Measurements from ENCODE around the gene PDXK. TPM values are rescaled to one million over a fixed set of nuclear protein-coding genes. Genes with fewer than 3 reads are reported as not detected.

The PDXK gene
- total and polyA plus RNA-seq, 9 of the 15 experiments (the other 6 are each of a cell fraction or from before 2014, with no cell fraction given), result 5.6 to 162 (median 76.5) TPM

DNA sequence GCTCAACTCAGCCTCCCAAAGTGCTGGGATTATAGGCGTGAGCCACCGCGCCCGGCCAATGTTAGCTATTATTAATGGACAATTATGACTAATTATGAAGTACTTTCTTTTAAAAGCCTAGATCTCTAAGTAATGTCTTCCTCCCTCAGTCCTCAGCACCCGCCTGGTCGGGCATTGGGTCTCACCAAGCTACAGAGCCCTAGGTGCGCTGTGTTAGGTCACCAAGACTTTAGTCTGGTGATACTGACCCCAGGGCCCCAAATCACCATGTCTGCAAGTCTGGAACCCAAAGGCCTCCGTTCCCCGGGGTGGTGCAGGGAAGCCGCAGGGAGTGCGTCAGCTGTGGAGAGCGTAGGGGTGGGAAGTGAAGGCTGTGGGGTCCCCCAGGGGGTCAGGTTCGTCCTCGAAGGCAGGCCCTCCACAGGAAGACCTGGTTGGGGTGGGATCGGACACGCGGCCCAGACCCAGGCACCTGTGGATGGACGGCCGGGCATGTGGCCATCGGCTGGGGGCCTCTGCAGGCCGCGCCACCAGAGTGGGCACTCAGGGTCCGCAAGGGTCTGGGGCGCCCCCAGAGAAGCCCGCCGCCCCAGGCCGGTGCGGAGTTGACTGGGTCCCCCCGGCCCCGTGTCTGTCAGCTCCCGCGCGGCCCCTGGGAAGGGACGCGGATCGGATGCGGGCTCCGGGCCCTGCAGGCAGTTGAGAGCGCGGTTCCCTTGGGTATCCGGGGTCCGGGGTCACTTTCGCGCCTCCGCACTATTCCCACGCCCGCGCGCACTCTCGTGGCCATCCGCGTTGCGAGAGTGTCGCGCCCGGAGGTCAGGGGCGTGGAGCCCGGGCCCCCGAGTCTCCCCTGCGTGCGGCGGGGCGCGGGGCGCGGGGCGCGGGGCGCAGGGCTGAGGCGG, 710 bp upstream of the PDXK start (continued):
- TF ChIP-seq, protein P1, sequence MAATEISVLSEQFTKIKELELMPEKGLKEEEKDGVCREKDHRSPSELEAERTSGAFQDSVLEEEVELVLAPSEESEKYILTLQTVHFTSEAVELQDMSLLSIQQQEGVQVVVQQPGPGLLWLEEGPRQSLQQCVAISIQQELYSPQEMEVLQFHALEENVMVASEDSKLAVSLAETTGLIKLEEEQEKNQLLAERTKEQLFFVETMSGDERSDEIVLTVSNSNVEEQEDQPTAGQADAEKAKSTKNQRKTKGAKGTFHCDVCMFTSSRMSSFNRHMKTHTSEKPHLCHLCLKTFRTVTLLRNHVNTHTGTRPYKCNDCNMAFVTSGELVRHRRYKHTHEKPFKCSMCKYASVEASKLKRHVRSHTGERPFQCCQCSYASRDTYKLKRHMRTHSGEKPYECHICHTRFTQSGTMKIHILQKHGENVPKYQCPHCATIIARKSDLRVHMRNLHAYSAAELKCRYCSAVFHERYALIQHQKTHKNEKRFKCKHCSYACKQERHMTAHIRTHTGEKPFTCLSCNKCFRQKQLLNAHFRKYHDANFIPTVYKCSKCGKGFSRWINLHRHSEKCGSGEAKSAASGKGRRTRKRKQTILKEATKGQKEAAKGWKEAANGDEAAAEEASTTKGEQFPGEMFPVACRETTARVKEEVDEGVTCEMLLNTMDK (IDR thresholded peaks at IDR 0.05; ENCODE audit: borderline replicate concordance, insufficient read depth, low read depth, low read length, poor library complexity, severe bottlenecking), result no peak
- TF ChIP-seq, protein P2, sequence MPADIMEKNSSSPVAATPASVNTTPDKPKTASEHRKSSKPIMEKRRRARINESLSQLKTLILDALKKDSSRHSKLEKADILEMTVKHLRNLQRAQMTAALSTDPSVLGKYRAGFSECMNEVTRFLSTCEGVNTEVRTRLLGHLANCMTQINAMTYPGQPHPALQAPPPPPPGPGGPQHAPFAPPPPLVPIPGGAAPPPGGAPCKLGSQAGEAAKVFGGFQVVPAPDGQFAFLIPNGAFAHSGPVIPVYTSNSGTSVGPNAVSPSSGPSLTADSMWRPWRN (IDR thresholded peaks at IDR 0.05; ENCODE audit: low read depth), result no peak
- TF ChIP-seq HDAC1 (IDR thresholded peaks at IDR 0.05) (peak in 1 of 2 experiments; percentile 59; a peak in 1 of 4 replicates), ZBTB1 (CRISPR knock-in tag; IDR thresholded peaks at IDR 0.05; ENCODE audit: borderline replicate concordance, low read depth) (peak; percentile 70; the same call in 1 of the 2 replicates), ARID2 (IDR thresholded peaks at IDR 0.05) (0 out of 2 replicates have a peak, but pooled peaks have one; percentile 19), ZNF311 (CRISPR knock-in tag; IDR thresholded peaks at IDR 0.05) (0 out of 2 replicates have a peak, but pooled peaks have one; percentile 44), TCF3 (CRISPR knock-in tag; IDR thresholded peaks at IDR 0.05) (no peak)
- TF ChIP-seq, protein P3, sequence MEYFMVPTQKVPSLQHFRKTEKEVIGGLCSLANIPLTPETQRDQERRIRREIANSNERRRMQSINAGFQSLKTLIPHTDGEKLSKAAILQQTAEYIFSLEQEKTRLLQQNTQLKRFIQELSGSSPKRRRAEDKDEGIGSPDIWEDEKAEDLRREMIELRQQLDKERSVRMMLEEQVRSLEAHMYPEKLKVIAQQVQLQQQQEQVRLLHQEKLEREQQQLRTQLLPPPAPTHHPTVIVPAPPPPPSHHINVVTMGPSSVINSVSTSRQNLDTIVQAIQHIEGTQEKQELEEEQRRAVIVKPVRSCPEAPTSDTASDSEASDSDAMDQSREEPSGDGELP (CRISPR knock-in tag; IDR thresholded peaks at IDR 0.05; ENCODE audit: borderline replicate concordance), result 0 out of 2 replicates have a peak, but pooled peaks have one; percentile 7
- TF ChIP-seq, protein P4, sequence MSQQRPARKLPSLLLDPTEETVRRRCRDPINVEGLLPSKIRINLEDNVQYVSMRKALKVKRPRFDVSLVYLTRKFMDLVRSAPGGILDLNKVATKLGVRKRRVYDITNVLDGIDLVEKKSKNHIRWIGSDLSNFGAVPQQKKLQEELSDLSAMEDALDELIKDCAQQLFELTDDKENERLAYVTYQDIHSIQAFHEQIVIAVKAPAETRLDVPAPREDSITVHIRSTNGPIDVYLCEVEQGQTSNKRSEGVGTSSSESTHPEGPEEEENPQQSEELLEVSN (IDR thresholded peaks at IDR 0.05; ENCODE audit: borderline replicate concordance in 1 of 2, extremely low read depth in 1 of 2, insufficient read depth in 1 of 2, insufficient read length in 1 of 2, low read depth in 1 of 2, low read length in 1 of 2, poor library complexity in 1 of 2, severe bottlenecking in 1 of 2), result peak in 1 of 2 experiments; percentile 85
- TF ChIP-seq, protein P5, sequence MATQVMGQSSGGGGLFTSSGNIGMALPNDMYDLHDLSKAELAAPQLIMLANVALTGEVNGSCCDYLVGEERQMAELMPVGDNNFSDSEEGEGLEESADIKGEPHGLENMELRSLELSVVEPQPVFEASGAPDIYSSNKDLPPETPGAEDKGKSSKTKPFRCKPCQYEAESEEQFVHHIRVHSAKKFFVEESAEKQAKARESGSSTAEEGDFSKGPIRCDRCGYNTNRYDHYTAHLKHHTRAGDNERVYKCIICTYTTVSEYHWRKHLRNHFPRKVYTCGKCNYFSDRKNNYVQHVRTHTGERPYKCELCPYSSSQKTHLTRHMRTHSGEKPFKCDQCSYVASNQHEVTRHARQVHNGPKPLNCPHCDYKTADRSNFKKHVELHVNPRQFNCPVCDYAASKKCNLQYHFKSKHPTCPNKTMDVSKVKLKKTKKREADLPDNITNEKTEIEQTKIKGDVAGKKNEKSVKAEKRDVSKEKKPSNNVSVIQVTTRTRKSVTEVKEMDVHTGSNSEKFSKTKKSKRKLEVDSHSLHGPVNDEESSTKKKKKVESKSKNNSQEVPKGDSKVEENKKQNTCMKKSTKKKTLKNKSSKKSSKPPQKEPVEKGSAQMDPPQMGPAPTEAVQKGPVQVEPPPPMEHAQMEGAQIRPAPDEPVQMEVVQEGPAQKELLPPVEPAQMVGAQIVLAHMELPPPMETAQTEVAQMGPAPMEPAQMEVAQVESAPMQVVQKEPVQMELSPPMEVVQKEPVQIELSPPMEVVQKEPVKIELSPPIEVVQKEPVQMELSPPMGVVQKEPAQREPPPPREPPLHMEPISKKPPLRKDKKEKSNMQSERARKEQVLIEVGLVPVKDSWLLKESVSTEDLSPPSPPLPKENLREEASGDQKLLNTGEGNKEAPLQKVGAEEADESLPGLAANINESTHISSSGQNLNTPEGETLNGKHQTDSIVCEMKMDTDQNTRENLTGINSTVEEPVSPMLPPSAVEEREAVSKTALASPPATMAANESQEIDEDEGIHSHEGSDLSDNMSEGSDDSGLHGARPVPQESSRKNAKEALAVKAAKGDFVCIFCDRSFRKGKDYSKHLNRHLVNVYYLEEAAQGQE (IDR thresholded peaks at IDR 0.05; ENCODE audit: borderline replicate concordance), result no peak
- TF ChIP-seq, protein P5 (CRISPR knock-in tag; IDR thresholded peaks at IDR 0.05; ENCODE audit: low read depth), result no peak

All from K562 (cell line).